Mucosa of rectum (tissue), 2 donors: ENCODE measurements around the gene JPH3.
"Not testable (repeated sequence)": the region's sequence is repeated elsewhere in the genome, so short reads cannot be mapped to it uniquely, and the experiment has no call there.

Source experiments
- H3K27ac ChIP-seq, 2 donors: one replicate each; pipeline ENCODE4 v1.7.0; 2013; ENCODE audit warnings: inconsistent platforms in 2 of 2, low read depth in 2 of 2, low read length in 2 of 2
- H3K27me3 ChIP-seq, 2 donors: one replicate each; pipeline ENCODE4 v1.7.0; 2013; ENCODE audit warnings: low read length in 2 of 2; ENCODE audit not compliant: control insufficient read depth in 2 of 2, insufficient read depth in 2 of 2
- H3K36me3 ChIP-seq, 2 donors: one replicate each; pipeline ENCODE4 v1.7.0; 2013; ENCODE audit warnings: low read length in 2 of 2; ENCODE audit not compliant: control insufficient read depth in 2 of 2, insufficient read depth in 2 of 2
- H3K4me1 ChIP-seq, 2 donors: one replicate each; pipeline ENCODE4 v1.7.0; 2013; ENCODE audit warnings: low read length in 2 of 2, mild to moderate bottlenecking in 1 of 2; ENCODE audit not compliant: control insufficient read depth in 2 of 2, insufficient read depth in 2 of 2
- H3K4me3 ChIP-seq, 2 donors: one replicate each; pipeline ENCODE4 v1.7.0; 2013; ENCODE audit warnings: low read length in 2 of 2
- H3K9ac ChIP-seq, 2 donors: one replicate each; pipeline ENCODE4 v1.7.0; 2013; ENCODE audit warnings: low read length in 2 of 2, low read depth in 1 of 2, mild to moderate bottlenecking in 1 of 2
- H3K9me3 ChIP-seq, 2 donors: one replicate each; pipeline ENCODE4 v1.7.0; 2013; ENCODE audit warnings: low read length in 2 of 2; ENCODE audit not compliant: control insufficient read depth in 2 of 2
- donor health status: healthy.
- donor health status: Normal muscosa, but diverticular disease.

The JPH3 gene

GRCh38 chr16:87675111-87675719 is 72.9 kb downstream of the JPH3 start:
- H3K9me3 ChIP-seq, result no peaks in the 10 kb centered on the region
- H3K9ac ChIP-seq, result no peak overlapping the region
- H3K27ac ChIP-seq, result no peak overlapping the region
- H3K4me1 ChIP-seq, result no peaks in the 10 kb centered on the region
- no peaks in the 10 kb centered on the region for H3K36me3 ChIP-seq
- peaks cover 0 to 2% of the 10 kb centered on the region in 2 donors for H3K27me3 ChIP-seq
- no peak overlapping the region for H3K4me3 ChIP-seq

GRCh38 chr16:87677830-87678229 is 75.5 kb downstream of the JPH3 start:
- no peak overlapping the region for H3K27ac ChIP-seq
- no peak overlapping the region for H3K4me3 ChIP-seq
- H3K9me3 ChIP-seq, result no peaks in the 10 kb centered on the region
- H3K4me1 ChIP-seq, result no peaks in the 10 kb centered on the region
- H3K27me3 ChIP-seq, result no peaks in the 10 kb centered on the region
- no peak overlapping the region for H3K9ac ChIP-seq
- no peaks in the 10 kb centered on the region for H3K36me3 ChIP-seq

DNA sequence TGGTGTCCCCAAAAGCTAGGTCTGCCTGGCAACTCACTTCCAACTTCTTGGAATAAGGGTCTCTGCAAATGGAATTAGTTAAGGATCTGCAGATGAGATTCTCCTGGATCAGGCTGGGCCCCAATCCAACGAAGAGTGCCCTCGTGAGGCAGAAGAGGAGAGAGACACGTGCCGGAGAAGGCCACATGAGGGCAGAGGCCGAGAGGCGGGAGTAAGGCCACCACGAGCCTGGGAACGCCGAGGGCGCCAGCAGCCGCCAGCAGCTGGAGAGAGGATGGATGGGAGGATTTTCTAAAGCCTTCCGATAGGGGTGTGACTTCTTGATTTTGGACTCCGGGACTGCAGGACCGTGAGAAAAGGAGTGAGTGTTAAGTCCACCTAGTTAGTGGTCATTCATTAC is 76.3 kb downstream of the JPH3 start:
- Histone ChIP-seq H3K27ac (no peak overlapping the region), H3K9me3 (no peaks in the 10 kb centered on the region), H3K4me1 (no peaks in the 10 kb centered on the region), H3K27me3 (no peaks in the 10 kb centered on the region), H3K9ac (no peak overlapping the region), H3K36me3 (no peaks in the 10 kb centered on the region), H3K4me3 (no peak overlapping the region)

- H3K27me3 ChIP-seq, result no peaks in the 10 kb centered on the region
- no peak overlapping the region for H3K4me3 ChIP-seq
- H3K27ac ChIP-seq, result no peak overlapping the region
Measured at GRCh38 chr16:87679593-87680271, 77.4 kb downstream of the JPH3 start.

GRCh38 chr16:87680272-87680644 is 78.0 kb downstream of the JPH3 start:
- Histone ChIP-seq H3K4me1 (no peaks in the 10 kb centered on the region), H3K27me3 (no peaks in the 10 kb centered on the region), H3K9ac (no peak overlapping the region), H3K4me3 (no peak overlapping the region), H3K36me3 (no peaks in the 10 kb centered on the region), H3K27ac (no peak overlapping the region), H3K9me3 (no peaks in the 10 kb centered on the region)

More at GRCh38 chr16:87679593-87680271, 77.4 kb downstream of the JPH3 start:
- Histone ChIP-seq H3K9ac (no peak overlapping the region), H3K36me3 (no peaks in the 10 kb centered on the region), H3K4me1 (no peaks in the 10 kb centered on the region), H3K9me3 (no peaks in the 10 kb centered on the region)

DNA sequence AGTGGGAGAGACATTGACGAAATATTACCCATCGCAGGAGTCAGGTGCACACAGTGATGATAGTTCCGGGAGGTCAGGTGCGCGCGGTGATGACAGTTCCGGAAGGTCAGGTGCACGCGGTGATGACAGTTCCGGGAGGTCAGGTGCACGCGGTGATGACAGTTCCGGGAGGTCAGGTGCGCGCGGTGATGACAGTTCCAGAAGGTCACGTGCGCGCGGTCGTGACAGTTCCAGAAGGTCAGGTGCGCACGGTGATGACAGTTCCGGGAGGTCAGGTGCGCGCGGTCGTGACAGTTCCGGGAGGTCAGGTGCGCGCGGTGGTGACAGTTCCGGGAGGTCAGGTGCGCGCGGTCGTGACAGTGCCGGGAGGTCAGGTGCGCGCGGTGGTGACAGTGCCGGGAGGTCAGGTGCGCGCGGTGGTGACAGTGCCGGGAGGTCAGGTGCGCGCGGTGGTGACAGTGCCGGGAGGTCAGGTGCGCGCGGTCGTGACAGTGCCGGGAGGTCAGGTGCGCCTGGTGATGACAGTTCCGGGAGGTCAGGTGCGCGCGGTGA is 78.8 kb downstream of the JPH3 start:
- H3K4me1 ChIP-seq, H3K4me3 ChIP-seq, H3K36me3 ChIP-seq, H3K9ac ChIP-seq, H3K9me3 ChIP-seq, H3K27ac ChIP-seq, H3K27me3 ChIP-seq: not testable (repeated sequence)

DNA sequence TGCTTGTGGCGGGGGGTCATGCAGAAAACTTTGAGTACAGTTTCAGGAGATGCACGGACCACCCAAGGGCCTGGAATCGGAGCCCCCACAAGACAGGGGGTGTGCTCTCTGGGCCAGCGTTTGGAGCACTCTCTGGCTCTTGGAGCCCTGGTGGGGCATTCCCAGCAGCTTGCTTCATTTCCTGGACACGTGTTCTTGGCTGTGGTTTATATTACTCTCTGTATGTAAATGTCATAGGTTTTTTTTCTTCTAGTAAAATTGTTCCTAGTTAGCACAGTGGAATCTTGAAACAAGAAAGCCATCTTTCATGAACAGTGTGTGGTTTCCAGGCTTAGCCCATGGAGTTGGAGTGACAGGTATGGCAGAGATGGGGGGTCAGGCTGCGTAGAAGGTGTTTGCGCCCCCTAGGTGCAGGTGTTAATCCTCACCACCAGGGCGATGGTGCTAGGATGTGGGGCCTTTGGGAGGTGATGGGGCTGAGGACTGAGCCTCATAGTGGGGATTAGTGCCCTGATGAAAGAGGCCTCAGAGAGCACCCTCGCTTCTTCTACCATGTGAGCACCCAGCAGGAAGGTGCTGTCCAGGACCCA is 79.8 kb downstream of the JPH3 start:
- no peaks in the 10 kb centered on the region for H3K4me1 ChIP-seq
- no peak overlapping the region for H3K9ac ChIP-seq
- no peaks in the 10 kb centered on the region for H3K27me3 ChIP-seq
- H3K4me3 ChIP-seq, result no peak overlapping the region
- no peak overlapping the region for H3K27ac ChIP-seq
- no peaks in the 10 kb centered on the region for H3K36me3 ChIP-seq
- no peaks in the 10 kb centered on the region for H3K9me3 ChIP-seq

GRCh38 chr16:87682852-87683399 is 80.6 kb downstream of the JPH3 start:
- H3K9me3 ChIP-seq, result no peaks in the 10 kb centered on the region
- H3K36me3 ChIP-seq, result no peaks in the 10 kb centered on the region
- no peaks in the 10 kb centered on the region for H3K4me1 ChIP-seq
- no peak overlapping the region for H3K27ac ChIP-seq
- no peaks in the 10 kb centered on the region for H3K27me3 ChIP-seq
- no peak overlapping the region for H3K9ac ChIP-seq
- no peak overlapping the region for H3K4me3 ChIP-seq

- H3K27me3 ChIP-seq, result no peaks in the 10 kb centered on the region
Measured at GRCh38 chr16:87684106-87684677, 81.9 kb downstream of the JPH3 start.

More at GRCh38 chr16:87684106-87684677, 81.9 kb downstream of the JPH3 start:
- no peaks in the 10 kb centered on the region for H3K9me3 ChIP-seq
- H3K4me3 ChIP-seq, result no peak overlapping the region
- H3K4me1 ChIP-seq, result no peaks in the 10 kb centered on the region
- no peaks in the 10 kb centered on the region for H3K36me3 ChIP-seq
- no peak overlapping the region for H3K27ac ChIP-seq
- H3K9ac ChIP-seq, result no peak overlapping the region
